NCI-H2107 (cell line): ENCODE results near the gene ADGRD2.

Experiments
- DNase-seq: peaks from one replicate; lab custom pipeline; 2025; lab: John Stamatoyannopoulos, UW

Gene ADGRD2

DNA sequence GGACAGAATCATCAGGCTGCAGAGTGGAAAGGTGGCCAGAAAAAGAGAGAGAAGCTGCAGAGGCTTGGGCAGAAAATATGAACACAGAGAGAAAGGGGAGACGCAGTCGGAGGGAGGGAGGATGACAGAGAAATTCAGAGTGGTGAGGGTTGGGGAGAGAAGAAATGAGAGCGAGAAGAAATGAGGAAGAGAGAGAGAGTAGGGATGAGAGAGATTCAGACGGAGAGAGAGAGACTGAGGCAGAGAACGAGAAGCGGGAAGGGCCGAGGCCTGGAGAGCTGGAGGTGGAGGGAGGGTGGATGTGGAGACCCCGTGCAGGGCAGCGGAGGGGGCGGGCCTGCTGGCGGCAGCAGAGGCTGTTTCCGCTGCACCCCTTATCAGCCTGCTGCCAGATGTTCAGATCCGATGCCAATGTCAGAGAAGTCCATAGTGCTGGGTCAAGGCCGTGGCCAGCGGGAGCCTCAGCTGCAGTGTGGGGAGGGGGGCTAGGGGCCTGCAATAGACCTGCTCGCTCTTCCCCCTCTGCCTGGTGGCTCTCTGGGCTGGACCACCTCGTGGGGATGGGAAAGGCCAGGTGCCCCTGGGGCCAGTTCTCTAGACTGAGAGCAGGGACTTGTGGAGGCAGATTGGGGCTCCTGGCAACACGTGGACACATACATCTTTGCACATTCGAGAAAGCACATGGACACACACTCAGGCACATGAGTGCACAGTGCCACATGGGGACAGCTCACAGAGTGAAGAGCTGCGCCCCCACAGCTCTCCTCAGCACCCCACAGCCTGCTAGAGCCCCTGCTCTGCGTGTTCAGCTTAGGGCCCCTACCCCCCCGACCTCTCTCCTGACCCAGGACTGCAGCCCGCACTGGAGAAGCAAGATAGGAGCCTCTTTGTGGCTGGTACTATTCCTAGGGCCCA is 61.9 kb downstream of the ADGRD2 start:
- no peak for DNase-seq

DNA sequence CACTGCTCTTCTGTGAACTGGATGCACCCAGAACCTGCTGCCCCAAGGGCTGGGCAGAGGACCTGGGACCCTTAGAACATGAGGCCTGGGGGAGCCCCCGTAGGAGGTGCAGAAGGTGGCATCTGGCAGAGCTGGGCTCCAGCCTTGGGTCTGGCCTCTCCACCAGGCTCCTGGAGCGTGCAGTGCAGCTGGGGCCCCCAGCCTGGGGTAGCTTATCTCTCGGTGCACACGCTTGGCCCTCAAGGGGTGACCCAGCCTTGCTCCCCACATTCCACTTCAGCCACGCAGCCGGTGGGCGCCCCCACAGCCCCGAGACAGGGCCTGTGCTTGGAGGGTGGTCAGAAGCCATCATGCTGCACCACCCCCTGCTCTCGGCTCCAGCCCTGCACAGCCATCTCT is 62.6 kb downstream of the ADGRD2 start:
- DNase-seq: no peak

DNA sequence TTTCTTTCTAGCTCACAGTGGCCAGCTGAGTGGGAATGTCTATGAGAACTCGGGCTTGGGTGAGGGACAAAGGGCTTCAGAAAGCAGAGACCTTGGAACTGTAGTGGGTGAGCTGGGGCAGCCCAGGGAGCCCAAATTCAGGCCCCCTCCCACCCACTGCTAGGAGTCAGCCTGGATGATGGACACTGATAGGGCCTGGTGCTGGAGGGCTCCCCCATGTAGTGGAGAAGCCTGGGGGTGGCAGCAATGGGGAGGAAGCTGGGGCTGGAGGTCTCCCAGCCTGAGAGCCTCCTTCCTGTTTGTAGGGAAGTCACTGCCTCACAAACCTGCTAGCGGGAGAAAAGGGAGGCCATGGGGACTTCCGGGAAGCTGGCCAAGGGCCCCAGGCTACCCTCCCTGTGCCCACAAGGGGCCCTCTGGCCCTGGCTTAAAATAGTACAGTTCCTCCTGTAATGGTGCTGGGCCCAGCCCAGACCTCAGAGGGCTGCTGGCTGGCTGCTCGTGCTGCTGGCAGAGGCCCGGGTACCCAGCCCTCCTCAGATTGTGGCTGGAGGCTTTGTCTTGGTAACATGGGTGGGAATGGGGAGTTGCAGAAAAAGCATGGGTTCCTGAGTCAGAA is 63.2 kb downstream of the ADGRD2 start:
- no peak for DNase-seq

- DNase-seq: no peak
These were observed 63.9 kb downstream of the ADGRD2 start for GRCh38 chr9:124514125-124514524.

GRCh38 chr9:124514874-124515273 is 64.6 kb downstream of the ADGRD2 start:
- no peak for DNase-seq

DNA sequence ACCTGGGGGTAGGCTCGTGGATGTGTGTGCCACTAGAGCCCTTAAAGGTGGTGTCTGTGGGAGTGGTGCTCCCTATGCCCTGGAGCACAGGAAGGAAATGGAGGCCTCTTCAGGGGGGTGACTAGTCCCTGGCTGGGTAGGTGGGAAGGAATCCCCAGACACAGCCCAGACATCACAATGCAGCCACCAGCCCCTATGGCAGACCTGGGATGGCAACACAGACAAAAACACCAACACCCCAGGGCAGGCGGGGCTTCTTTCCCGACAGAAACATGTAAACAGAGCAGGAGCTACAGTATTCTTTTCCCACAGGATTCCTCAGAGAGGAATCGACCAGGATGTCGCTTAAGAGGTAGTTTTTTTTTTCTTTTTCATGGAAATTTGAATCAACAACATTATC is 67.3 kb downstream of the ADGRD2 start:
- no peak for DNase-seq

DNA sequence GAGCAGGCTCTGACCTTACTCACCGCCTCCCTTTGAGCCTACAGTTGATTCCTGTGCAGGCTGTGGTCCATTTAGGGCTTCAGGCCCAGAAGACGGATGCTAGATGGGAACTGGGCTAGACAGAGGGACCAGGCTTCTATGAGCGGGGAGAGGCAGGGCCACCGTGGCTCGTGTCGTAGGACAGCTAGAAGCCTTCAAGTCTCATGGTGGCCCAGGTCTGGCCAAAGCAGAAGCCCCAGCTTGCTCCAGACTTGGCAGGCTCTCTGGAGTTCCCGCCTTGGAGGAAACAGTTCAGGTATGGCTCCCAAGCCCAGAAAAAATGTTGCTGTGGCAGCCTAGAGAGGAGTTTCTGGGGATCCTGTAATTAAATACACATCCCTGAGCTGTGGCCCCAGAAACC is 67.9 kb downstream of the ADGRD2 start:
- no peak for DNase-seq

GRCh38 chr9:124520206-124520596 is 70.0 kb downstream of the ADGRD2 start:
- DNase-seq: no peak

- DNase-seq: no peak
These were observed 70.9 kb downstream of the ADGRD2 start for GRCh38 chr9:124521142-124521541.

- DNase-seq: no peak
These were observed 72.2 kb downstream of the ADGRD2 start for GRCh38 chr9:124522121-124523098.

DNA sequence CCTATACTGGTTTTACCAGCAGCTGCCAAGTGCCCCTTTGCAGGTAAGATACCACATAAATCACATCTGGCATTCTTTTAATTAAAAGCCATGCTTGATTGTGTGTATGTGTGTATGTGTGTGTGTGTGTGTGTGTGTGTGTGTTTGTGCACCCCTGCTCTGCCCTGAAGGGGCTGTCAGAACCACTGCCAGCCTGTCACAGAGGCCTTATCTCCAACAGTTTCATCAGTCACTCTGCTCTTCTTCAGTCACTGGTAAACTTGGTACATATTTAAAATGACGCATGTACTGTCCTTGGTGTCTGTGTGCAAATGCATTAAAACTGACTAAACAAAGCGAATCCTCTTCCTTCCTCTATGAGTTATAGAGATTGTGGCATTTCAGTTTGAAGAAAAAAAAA is 75.9 kb downstream of the ADGRD2 start:
- DNase-seq: no peak

- DNase-seq: no peak
These were observed 77.5 kb downstream of the ADGRD2 start for GRCh38 chr9:124527781-124528180.
